GM18868 (cell line): ENCODE measurements around the gene RBM18.

Experiments
- ATAC-seq: cut with Tn5 transposase; IDR thresholded peaks from one replicate; pipeline ENCODE4 v1.9.1; 2021; ENCODE audit warnings: mild to moderate bottlenecking, moderate library complexity; ENCODE audit not compliant: unreplicated experiment

RBM18 gene

DNA sequence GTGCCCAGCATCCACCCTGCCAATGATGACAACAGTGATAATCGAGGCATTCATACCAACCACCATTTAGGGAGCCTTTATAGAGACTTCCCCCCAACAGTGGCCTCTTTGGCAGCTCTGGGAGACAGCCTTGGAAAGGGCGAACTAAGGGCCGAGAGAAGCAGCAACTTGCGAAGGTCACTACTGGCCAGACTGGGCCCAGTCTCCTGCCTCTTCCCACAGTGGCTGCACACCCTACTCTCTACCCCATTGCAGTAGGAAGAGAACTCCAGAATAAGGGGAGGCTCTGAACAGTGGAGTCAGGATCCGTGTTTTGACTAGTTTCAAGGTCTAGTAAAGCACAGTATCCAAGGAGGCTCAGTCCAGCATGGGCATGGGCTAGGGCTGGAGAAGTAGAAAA is 41.2 kb downstream of the RBM18 start:
- ATAC-seq: no peak

DNA sequence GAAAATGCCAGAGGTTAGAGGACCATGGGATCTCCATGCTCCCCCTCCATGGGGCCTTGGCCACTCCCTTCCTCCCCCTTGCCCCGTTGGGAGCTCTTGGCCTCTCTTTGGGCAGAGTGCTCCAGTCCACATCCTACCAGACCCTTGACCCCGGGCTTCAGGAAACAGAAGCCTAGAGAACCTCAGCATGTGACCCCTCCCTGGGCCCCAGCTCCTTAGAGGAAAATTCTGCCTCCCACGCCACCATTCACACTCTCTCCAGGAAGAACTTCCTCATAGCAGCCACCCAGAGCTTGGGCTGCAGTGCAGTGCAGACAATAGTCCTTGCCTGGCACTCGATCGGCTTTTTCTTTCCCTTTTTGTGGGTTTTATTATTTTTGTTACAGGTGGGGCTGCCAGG is 41.8 kb downstream of the RBM18 start:
- ATAC-seq: no peak

DNA sequence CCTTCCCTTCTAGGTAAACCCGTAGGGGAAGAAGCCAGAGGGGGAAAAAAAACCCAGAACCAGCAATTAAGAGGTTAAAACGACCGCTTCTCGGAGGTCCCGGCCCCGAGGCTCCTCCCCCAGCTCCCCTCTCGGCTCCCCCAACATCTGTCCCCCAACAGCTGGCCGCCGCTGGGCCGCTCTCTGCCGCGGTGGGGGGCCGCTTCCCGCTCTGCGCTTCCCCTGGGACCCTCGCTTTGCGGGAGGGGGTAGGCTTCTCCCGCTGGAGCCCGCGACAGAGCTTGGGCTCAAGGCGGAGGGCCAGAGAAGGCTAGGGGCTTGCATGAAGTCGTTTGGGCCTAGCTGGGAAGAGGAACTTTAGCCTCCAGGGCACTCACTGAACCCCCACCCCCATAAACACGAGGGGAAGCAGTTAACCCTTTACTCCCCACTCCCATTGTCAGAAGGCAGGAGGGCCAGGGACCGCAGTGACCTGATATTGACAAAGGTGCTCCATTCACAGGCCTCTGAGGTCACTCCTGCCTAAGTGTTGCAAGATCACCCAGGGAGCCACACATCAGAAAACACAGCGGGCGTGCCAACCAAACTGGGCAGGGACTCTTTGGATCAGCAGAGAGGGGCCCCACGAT is 43.3 kb downstream of the RBM18 start:
- ATAC-seq: no peak

DNA sequence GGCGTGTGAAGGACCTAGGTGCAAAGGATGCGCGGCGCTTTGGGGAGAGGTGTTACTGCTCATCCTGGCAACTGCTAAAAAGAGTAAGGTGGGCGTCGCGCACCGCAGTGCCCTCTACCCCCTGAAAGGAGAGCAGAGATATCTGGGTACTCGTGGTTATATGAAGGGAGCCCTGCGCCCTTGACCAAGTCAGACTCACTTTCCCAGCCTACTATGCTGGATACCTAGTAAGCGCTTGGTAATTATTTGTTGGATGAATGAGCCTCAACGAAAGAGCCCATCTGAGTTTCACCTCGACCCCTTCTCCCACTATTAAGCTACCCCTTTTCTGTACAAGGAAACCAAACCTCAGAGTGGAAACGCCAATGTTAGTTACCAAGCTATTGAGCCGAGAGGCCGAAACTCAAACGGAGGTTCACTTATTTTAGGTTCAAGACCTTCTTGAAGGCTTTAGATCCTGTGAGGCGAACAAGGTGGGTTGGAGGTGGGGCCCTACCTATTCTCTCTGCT is 43.9 kb downstream of the RBM18 start:
- ATAC-seq: no peak

DNA sequence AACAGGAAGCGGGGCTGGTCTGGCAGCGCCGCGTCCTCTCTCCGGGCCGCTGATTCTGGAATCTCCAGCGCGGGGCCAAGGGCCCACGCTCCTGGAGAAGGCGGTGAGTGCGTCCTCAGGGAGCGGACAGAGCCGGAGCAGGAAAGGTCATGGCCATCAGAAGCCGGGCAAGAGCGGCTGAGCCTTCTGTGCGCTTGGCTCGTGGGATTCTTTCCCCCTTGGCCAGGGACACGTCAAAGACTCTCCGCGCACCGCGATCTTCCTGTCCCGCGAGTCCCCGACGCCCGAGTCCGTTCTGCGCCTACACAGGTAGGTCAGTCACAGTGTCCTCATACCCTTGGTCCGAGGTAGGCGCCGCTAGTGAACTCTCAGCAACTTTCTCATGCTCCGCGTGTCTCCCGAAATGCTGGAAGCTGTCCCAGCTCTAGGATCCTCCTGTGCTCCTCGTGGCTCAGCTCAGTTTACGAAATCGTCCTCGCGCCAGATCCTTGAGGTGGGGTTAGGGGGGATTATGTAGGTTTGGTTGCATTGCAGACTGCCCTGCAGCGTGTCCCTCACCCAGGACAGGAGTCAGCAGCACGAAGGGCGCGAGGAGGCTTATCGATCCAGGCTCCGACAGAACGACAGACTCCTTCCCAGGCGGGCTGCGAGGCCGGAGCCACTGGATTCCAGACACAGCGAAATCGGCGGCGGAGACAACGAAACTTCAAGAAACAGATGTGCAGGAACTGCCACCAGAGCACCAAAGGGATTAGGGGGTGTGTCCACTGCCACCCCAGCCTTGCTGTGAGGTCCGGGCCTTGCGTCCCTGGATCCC is 44.6 kb downstream of the RBM18 start:
- no peak for ATAC-seq

DNA sequence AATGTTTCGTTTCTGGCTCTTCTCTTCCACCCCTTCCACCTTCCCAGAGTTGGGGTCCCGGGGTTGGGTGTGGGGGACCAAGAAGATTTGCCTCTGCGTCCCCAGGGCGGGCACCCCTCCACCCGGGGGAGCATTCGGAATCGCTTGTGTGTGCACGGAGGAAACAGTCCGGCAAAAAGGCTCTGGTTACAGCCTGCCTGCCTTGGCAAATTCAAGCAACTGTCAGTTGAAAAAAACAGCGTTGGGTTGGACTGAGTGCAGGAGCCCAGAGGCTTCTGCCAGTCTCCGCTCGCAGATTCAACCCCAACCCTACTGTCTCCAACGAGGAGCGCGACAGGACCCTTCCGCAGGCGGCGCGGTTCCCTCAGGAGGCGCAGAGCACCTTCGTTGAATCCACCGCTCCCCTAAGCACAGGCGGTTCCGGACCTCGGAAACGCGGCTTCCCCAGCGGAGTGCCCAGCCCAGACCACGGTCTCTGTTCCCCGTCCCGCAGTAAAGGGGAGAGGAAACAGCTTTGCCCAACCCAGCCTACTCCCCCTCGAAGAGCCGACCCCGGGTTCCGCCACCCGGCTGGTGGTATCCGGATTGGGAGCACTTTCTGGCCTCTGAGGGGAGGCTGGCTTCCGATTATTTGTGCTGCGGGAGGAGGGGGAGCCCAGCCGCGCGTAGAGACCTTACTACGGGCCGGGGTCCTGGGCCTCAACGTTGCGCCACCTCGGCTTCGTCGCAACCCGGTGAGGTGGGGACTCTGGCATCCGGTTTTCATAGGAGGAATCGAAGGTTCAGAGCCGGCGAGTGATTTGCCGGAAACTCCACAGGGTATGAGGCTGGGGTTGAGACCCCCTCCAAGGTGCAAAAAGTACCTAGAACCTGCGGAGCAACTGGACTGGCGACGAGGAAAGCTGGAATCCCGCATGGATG is 45.4 kb downstream of the RBM18 start:
- ATAC-seq: no peak

DNA sequence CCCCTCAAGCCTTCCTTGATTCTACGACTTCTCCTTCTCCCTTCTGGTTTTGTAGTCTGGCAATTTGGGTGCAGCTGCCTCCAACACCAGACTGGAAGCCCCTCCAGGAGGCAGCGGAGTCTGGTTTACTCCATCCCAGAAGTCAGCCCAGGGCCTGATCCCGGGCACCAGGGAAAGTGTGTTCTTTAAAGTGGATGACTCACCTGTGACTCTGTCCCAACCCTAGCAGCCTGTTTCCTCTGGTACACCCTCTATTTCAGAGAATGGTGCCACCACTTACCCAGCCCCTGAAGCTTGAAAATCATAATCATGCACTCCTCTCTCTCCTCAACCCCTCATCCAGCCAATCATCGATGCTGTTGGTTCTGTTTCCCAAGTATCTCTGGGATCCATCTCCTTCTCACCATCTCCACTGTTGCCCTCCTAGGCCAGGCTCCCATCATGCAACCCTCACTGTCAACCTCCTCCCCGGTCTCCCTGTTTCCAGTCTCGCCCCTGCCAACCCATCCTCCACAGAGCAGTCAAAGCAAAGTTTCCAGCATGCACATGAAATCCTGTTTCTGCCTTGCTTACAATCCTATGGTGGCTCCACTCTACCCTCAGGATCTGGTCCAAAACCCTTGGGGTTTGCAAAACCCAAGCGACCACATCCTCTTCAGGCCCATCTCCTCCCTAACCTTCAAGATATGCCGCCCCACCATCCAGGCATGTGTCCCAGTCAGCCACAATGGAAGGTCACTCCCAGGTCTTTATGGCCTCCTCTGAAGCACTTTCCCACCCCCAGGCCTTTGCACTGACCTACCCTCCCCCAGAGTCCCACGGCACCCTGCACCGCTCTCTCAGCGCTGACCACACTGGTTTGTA is 46.3 kb downstream of the RBM18 start:
- ATAC-seq: no peak

DNA sequence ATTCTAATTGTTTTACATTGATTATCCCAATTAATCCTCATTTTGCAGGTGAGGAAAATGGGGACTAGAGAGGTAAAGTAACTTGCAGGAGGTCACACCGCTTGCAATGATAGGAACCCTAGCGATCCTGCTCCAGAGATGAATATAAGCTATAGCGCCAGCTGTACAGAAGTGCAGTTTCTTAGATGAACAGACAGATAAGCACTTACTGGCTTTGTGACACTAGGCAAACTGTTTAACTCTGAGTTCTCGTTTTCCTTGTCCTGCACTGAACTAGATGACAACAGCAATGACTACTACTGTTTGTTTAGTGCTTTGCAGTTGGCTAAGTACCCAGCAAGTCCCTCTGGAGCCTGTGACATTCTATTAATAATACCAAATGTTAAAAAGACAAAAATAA is 47.0 kb downstream of the RBM18 start:
- ATAC-seq: no peak

DNA sequence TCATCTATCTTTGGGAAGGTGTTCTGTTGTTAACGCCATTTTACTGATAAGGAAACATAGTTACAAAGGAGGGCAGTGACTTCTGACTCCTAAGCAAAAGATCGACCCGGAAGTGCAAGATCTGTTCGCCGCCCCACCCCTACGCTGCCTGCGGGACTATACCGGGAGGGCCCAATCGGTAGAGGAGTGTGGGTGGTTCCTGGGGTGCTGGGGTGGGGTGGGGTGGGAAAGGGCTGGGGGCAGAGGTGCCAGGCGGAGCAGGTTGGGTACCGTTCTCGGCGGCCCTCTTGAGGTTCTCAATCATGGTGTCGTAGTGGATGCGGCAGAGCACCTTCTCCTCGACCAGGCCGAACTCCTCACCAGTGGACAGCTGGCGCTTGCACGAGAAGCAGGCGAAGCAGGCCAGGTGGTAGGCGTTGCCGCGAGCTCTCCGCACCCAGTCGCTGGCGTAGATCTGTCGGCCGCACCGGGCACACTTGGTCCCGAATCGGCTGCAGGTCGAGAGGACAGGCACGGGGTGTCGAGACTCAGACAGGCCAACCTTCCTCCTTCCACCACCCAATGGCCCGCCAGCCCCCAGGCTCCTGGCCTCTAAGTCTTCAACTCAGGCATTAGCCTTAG is 47.7 kb downstream of the RBM18 start:
- ATAC-seq: no peak

DNA sequence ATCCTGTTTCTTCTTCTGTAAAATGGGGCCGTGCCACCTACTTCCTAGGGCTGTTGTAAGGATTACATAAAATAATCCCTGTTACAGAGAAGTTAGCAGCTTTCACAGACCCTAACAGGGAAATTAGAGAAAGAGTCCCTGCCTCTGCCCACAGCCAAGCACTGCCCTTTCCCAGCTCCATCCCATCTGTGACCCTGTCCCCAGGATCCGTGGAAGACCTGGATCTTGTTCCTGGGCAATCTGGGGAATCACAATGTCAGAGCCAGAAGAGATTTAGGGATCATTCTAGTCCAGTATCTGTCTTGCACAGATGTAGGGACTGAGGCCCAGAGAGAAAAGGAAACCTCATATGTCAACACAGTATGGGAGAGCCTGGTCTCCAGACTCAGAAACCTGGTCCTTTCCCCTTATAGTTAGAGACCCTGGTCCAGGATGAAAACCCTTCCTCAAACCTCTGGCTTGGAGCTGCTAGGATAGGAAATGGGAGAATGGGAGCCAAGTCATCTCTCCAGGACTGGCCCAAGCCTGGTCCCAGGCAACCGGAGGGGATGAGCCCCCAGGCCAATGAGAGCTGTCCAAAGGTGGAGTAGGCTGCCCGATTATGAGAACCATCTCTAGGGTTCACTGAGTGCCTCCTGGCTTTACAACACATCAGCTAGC is 48.4 kb downstream of the RBM18 start:
- ATAC-seq: no peak

DNA sequence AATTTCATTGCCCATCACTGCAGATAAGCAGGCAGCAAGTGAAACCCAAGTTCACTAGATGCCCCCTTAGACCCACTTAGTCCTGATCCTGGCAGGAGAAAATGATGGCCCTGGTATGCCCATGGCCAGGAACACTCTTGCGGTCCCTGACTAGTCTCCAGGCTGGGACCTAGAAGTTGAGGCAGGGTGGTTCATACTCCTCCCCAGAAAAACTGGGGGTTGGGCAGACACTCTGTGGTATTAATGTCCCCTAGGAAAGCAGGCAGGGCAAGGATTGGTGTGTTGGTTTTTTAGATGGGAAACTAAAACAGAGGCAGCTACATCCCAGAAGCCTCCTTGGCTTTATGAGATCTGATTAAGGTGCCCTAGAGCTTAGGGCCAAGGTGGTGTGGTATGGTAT is 49.0 kb downstream of the RBM18 start:
- no peak for ATAC-seq

DNA sequence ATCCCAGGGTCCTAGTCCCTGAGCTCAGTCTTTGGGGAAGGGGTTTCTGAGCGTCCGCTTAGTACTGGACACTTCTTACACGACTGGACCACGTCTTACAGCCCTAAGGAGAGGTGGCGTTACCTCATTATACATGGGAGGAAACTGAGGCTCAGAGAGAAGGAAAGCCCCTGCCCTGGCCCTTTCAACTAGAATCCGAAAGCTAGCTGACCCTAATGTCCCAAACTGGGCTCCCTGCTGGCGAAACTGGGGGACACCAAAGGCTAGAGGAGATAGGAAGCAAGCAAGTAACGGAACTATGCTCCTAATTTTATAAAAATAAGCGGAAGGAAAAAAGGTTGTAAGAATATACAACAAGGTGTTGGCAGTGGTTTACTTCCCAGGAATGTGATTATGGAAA is 50.1 kb downstream of the RBM18 start:
- no peak for ATAC-seq

DNA sequence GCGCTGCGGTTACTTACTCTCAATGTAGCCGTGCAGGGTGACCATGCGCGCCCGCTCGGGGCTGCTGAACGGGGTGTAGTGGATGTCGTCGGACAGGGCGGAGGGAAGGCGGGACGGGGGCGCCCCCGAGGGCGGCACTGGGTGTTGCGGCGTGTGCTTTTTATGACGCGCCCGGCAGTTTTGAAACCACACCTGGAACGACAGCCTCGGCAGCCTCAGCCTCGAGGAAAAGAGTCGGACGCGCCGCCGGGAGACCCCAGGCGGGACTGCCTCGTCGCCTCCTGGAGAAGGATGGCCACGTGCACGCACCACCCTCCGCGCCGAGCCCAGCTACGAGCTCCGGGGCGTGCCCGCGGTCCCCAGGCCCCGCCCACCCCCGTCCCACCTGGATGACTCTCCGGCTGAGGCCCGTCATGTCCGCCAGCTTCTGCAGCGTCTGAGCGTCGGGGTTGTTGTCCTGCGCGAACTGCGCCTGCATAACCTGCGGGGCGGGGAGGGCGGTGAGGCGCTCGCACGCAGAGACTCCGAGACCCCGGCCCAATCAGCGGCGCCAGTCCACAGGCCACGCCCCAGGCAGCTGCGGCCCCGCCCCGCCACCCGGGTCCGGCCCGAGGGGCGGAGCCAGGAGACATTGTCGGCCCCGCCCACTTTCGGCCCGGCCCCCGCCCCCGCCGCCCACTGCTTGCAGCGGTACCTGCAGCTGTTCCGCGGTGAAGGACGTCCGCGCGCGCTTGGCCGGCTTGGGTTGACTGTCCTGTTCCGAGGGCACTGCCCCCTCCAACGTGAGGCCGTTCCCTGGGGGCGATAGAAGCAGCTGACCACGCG is 50.8 kb downstream of the RBM18 start:
- ATAC-seq: peak; percentile 61

DNA sequence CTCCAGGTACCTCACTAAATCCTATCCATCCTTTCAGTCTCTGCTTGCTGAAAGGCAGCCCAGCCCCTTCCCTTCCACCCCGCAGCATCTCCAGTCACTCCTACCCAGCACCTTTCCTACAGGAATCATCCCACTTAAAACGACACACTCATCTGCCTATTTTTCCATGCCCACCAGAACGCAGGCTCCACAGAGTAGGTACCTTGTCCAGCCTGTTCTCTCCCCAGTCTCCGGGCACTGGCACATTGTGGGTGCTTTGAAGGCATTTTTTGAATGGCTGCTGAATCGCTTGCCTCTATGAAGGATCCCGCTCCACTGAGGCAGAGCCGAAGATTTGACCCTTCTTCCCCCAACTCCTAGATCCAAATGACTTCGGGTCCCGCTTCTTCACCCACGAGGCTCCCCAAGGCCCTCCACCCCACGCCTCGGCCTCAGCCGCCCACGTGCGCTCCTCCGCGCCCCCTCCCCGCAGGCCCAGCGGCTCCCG is 51.5 kb downstream of the RBM18 start:
- no peak for ATAC-seq

DNA sequence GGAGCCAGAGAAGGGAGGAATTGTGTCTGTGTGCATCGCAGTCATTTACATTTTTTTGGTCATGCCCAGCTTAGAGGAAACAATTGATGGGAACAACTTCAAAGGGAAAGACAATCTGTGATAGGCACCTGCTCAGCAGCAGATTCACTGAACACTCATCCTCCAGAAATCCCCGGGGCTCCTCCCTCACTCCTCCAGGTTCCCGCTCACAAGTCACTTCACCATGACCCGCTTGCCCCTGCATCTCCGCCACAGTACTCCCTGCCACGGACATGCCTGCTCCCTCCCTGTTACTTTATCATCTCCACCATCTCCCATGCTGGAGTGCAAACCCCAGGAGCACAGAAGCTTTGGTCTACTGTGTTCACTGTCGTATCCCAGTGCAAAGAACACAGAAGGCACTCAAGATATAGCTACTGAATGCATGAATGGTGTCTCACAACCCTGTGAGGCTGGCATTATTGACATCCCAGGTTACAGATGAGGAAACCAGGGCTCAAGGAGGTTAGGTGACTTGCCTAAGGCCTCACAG is 52.1 kb downstream of the RBM18 start:
- ATAC-seq: no peak

DNA sequence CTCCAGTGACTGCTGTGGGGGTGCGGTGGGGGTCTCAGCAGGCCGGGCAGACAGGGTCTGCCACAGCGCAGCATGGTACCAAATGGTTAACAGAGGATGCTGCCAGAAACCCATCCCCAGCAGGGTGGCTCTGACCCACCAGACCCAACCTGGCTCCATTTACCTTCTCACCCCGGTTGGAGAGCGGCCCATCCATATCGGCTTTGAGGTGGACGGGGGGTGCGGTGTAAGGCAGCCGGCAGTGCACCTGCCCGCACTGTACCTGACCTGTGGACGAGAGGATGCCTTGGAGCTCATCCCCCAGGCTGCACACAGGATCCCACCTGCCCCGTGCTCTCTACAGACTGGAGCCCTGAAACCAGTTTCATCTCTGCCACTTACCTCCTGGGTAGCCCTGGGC is 55.2 kb downstream of the RBM18 start:
- ATAC-seq: no peak

DNA sequence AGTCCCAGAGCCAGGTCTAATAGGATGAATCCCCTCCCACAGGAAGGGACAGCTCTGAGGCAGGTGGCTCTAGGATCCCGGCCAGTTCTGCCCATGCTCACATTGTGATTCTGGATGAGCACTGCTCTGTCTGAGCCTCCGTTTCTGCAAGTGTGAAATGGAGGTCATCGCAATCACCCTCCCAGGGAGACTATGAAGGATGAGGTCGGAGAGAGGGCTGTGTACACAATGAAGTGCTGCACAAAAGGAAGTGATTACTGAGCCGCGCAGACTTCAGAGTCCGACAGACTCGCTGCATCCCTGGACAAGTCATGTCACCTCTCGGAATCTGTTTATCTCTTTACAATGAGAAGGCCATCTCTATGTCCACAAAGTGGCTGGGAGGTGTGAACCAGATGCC is 57.5 kb downstream of the RBM18 start:
- ATAC-seq: no peak
